Measurements from ENCODE around the gene C3orf33.

The C3orf33 gene

DNA sequence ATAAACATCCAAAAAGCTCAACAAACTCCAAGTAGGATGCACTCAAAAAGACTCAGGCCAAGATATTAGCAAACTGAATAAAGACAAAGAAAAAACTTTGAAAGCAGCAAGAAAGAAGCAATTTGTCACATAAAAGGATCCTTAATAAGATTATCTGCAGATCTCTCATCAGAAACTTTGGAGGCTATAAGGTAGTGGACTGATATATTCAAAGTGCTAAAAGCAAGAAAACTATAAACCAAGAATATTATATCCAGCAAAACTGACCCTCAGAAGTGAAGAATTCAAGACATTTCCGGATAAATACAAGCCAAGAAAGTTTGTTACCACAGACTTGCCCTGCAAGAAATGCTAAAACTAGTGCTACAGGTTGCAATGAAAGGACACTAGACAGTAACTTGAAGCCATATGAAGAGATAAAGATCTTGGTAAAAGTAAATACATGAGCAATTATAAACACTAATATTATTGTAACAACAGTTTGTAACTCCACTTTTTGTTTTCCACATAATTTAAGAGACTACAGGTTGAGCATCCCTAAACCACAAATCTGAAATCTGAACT is 23.6 kb downstream of the C3orf33 start:
- no peak for DNase-seq

DNA sequence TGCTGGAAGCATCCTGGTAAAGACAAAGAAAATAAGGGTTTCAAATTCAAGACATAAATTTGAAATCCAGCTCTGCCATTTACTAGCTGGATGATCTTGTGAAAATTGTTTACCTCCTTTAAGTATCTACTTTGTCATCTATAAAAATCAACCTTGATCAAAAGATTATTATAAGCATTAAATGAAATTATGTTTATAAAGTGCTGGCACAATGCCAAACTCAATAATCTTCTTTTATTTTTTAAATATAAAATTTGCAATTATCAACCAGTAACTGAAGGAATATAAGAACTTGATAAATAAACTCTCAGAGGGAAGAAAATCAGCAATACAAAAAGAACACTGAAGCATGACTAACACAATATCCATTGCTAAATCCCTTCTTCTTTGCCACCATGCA is 25.8 kb downstream of the C3orf33 start:
- DNase-seq, result no peak

DNA sequence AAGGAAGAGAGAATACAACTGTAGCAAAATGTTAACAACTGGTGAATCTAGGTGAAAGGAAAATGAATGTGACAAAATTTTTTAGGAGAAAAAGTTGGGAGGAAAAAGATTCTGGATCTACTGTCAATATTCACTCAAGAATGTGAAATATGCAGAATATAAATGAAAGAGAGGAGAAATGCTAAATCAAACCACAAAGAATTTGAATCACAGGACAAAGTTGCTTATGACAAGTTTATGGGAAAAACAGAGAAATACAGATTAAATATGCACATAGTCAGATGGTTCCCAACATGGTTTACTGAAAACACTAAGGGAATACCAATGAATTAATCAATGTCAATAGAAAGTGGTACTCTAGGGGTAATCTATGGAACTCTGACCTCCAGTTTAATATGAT is 27.6 kb downstream of the C3orf33 start:
- DNase-seq, result no peak

DNA sequence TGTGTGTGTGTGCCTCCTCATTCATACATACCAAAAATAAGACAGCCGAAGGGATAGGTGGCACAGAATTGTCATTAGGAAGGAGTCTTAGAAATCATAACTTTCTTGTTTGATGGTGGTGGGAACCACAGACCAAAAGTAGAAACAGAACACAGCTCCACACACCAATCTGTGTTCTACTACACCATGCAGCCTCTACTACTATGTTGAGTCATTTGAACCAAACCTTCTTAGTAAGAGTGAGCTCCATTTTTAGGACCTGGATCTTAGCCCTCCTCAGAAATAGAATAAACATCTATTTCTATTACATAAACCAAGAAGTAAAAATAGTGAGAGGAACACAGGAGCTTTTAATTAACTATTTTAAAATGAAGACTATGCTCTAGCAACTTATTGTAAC is 33.3 kb downstream of the C3orf33 start:
- no peak for DNase-seq

DNA sequence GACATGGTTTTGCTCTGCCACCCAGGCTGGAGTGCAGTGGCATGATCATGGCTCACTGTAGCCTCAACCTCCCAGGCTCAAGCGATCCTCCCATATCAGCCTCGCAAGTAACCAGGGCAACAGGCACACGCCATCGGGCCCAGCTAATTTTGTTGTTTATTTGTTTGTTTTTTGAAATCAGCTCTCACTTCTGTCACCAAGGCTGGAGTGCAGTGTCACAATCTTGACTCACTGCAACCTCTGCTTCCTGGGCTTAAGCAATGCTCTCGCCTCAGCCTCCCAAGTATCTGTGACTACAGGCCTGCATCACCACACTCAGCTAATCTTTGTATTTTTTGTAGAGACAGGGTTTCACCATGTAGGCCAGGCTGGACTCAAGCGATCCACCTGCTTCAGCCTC is 35.0 kb downstream of the C3orf33 start:
- DNase-seq, result no peak

DNA sequence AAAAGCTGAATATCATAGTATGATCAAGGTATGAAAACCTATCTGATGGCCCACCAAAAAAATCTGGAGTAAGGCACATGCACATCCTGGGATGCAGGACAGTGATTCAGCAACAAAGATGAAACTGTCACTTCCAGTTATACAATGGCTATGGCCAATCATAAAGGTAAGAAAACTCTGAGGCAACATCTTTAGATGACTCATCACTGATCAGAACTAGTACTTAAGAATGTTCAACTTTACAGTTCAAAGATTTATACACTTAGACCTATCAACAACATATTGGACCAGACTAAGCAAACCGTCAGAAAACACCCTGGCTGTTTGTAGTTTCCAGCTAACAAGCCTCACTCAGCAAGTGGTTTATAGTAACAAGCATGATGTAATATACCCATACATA is 39.9 kb downstream of the C3orf33 start:
- peak; percentile 62 for DNase-seq

DNA sequence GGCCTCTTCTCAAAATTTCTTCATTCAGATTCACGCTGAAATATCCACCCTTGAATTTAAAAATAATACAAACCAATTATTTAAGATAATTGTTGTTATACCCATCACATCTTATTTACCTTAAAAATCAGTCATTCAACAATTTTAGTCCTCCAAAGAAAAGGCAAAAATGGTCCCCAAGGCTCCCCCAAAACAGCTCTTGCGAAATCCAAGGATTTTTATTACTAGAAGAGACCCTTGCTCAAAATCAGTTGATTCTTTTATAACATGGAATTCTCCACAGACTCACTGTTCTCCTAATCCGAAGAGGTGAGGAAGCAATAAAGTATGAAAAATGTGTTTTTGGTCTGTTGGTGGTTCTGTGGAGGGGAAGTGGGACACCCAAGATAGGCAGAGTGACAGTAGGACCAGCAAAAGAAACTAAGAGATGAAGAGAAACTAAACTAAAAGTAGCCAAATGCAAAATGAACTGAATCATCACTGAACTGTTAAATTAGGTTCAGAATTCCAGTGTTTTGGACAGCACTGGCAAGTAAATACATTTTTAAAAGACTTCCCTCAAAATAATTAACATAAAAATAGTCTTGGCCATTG is 42.1 kb downstream of the C3orf33 start:
- no peak for DNase-seq

DNA sequence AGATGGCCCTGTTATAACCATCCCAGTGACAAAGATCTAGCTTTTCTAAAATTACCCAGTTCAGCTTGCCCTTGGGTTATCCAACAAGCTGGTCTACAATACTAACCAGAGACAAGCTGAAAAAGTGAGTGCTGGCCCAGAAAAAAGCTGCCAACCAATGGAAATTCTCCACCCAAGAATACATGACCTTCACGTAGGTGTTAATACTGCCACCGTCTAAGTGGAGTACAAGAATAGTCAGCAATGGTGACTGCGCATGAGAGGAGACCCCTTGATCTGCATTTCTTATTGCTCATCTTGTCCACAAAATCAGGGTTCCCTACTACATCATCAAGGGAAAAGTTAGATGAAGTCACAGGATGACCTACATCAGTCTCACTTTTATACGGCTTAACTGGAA is 45.4 kb downstream of the C3orf33 start:
- no peak for DNase-seq

DNA sequence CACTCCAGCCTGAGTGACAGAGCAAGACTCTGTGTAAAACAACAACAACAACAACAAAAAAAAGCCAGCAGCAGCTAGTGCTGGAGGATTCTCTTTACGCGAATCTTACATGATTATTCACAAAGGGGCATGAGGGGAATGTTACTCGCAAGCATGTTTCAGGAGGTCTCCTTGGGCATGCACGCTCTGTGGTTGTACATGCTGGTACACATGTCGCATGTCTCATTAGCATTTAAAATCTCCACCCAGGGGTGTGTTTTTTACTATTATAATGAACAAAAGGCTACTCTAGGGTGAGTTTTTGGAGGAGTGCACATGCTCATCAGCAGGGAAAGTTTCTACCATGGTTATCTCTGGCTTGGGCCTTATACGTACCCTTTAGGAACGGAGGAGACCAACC is 48.5 kb downstream of the C3orf33 start:
- DNase-seq, result no peak

DNA sequence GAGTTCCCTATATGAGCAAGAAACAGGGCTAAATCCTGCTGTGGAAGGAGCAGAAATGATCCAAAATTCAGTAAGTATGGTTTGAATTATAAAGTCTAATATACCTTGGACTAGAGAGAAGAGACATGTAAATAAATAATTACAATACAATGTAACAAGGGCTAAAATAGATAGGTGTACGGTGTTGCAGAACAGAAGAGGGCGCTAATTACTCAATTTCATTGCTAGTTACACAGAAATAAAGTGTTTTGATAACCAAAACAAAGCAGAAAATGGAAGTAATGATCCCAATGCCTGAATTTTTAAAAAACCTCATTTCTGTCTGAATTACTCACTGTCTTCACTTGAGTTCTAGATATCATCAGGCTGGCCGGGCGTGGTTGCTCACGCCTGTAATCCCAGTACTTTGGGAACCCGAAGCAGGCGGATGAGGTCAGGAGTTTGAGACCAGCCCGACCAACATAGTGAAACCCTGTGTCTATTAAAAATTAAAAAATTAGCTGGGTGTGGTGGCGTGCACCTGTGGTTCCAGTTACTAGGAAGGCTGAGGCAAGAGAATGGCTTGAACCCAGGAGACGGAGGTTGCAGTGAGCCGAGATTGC is 52.9 kb downstream of the C3orf33 start:
- DNase-seq, result peak; percentile 54

DNA sequence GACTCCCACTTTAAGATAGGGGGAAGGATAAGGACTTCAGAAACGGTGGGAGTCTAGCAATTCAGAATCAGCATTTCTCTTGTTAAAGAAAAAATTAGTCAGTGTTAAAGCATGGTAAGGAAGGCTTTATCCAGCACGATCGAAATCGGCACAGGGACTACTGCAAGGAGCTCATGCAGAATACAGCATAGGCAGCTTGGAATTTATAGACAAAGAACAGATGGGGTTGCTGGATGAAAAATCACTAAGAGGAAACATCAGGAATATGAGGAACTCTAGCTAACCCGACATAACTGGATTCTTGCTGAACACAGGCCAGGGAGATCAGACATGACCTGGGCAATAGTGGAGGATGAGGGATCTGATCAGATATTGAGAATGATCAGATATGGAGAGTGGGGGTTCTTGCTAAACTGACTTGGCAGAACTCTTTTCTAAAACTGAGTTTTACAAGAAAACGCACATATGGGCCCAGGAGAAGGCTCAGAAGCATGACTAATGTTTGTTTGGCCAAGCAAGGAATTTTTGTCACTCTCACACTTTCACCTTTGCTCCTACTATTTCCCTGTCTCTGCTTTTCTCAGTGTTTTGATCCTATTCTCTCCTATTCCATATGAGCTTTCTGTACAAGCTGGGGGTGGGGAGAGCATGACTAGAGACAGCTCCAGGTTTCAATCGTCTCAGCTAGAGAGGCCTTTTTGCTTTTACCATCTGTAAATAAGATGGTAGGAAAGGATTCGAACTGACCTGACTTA is 57.3 kb downstream of the C3orf33 start:
- no peak for DNase-seq

DNA sequence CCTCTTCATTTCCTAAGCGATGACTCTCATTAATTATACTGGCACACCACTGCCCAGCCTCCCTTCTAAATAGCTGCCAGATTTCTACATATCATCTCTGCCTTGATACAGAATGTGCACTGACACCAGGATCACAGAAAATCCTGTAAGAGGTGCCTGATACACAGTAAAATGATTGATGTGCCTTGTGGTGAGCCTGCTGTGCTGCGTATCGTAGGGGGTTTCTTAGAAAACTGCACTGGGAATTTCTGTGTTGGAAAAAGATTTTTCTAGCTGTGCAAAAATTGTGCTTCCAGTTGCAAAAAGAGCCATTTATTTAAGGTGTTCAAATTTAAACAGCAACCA is 58.2 kb downstream of the C3orf33 start:
- no peak for DNase-seq

DNA sequence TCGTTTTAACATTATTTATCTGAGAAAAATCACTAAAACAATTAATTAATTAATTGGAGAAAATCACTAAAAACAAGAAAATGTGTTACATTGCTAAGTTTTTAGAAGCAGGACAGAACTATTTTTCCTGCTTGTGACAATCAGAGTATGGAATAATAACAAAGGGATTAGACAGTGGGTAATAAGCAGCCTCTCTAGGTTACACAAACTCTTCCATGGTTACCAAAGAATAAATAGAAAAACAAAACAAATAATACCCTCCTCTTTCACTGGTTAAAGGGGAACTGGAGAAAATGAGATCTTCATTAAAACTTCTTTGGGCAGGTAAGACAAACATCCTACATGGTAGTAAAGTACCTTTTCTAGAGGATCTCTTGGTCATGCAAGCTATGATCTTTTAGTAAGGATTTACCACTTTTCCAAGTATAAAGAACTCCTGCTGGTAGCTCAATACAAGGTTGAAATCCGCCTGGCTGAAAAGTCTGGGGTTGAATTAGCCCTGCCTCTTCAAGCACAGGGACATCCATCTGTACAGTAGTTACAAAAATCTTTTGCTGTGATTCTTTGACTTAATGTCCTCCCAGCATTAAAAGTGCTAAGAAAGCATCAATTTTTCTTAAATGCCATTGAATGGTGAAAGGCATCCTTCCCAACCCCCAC is 58.7 kb downstream of the C3orf33 start:
- DNase-seq, result no peak

DNA sequence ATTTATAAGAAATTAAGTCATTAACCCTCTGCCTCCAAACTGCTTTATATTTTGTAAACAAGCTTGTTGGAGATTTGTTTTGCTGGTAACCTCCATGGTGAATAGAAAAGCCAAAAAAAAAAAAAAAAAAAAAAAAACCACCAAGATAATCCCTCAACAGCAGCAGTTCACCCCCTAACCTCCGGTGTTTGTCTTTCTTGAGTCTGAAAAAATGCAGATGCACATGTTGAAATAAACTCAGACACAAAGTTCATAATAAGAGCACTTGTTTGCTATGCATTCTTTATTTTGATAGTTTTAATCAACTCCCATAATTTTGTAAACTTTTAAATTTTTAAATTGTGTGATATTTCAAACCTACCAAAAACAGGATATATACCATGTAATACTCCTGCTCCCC is 59.4 kb downstream of the C3orf33 start:
- no peak for DNase-seq

DNA sequence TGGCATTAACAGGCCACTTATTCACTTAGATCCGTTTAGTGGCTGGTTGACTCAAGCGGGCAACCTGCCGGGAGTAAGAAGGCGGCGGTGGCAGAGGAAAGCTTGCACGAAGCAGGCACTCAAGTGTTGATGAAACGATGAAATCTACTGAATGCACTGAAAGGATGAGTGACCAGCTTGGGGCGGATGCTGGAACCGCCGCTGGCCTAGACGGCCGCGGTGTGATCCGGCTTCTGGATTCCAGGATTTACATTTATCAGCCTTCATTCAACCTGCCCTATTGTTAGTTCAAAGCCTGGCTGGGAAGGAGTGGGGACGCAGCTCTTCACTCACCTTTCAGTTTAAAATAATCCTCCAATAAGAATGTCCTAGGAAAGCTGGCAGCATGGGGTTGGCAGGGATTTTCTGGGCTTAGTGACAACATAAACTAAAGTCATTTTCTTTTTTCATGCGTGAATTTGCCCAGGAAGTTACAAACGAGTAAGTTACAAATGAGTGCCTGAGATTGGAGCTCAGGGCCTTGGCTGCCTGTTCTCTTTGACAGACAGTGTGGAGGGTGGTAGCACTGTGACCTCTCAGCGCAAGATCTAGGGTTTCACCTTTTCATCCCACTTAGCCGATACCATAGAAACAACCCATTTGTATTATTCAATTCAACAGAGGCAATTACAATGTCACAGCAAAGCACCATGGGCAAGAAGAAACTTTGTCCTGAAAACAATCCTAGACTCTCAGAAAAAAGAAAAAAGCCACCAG is 60.1 kb downstream of the C3orf33 start:
- DNase-seq, result no peak

DNA sequence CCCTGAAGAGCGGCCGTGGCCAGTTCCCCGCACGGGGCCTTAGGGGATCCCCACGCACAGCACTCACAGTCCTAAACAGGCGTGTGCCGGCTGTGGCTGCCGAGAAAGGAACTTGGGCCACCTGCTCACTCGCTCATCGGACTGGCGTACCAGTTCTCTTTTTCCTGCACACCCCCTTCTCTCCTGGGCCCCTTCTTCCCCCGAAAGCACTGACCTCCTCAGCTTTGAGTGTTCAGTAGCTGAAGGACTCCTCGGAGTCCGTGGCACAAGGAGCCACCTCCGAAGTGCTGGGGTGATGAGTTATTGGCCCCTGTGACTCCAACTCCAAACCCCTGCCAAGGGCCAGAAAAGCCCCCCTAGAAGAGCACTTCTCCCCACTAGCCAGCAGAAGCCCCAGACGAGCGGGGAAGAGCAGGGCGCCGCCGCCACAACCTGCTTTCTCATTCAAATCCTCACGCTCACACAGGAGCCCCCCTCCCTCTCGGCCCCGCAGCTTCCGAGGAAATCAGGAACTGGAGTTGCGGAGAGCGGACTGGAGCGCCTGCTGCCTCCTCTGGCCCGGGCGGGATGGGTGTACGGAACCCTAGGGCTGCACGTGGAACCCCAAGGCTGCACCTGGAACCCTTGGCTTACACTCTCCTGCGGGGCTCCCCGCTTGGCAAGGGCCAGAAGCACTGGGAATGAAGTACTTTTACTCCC is 61.3 kb downstream of the C3orf33 start, which contains the start of gene PLCH1:
Gene PLCH1, minus strand, starts transcription at position 446 of the 699 bp plus-strand sequence. CDS start 40,847 bp downstream, outside the sequence.
- peak; percentile 37 for DNase-seq

DNA sequence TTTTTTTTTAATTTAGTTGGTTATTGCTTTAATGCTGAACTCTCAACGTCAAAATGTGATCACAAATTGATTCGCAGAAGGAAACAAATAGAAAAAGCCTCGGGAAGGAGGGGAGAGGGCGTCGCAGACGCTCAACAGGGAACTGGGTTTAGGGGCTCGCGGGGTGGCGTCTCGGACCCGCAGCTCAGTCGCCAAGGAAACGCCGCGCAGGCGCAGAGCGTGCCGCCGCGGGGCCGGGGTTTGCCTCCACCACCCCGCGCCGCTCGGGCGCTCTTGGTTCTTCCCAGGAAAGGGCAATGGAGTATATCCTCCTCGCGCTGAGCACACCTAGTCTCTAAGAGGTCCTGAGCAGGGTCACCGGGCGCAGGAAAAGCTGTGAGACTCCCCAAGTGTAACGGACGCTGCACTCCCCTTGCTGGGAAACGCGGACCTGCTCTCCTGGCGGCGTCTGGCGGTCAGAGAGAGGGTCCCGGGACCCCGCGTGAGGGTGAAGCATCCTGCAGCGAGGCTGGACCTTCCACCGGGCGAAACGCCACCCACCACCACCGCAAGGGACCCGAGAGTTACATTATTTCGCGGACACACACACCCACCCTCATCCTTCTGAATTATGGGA is 62.0 kb downstream of the C3orf33 start:
- peak; percentile 63 for DNase-seq

DNA sequence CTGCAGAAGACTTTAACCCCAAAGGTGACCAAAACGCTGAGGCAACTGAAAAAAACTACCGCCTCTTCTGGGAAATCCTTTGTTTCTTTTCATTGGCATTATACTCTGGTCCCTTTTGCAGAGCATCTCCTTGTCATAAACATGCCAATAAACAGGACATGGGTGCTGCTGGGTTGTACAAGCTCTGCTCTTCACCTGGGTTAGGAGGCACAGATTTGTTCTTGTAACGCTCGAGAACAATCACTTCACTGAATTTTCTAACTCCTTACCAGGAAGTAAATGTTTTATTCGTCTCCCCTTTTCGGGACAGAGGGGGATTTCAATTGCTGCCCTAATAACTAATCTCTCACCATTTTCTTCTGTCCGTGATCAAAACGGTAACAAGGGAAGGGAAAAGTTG is 62.5 kb downstream of the C3orf33 start:
- DNase-seq, result no peak

DNA sequence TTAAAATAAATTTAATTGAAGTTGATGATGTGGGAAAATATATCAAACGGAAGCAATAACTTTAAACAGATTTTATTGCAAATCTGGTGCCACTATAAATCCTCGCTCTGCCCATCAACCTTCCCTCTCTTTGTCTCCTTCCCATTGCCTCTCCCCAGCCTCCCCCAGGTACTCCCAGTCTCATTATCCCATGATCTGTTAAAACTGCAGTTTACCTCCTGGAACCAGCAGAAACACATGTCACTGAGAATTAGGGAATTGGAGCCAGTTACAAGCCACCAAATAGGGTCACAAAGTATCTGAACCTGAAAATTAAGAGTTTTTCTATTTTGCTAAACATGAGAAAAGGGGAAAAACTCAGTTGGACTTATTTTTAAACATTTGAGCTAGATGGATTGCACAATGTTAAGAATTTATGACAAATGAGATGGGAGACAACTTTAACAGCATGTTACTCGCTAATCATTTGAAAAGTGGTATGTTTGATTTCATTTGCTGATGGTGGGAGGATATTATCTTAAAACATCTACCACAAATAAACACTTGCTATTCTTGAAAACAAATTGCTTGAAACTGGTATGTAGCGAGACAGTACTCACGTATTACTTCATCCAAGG is 63.6 kb downstream of the C3orf33 start:
- no peak for DNase-seq

DNA sequence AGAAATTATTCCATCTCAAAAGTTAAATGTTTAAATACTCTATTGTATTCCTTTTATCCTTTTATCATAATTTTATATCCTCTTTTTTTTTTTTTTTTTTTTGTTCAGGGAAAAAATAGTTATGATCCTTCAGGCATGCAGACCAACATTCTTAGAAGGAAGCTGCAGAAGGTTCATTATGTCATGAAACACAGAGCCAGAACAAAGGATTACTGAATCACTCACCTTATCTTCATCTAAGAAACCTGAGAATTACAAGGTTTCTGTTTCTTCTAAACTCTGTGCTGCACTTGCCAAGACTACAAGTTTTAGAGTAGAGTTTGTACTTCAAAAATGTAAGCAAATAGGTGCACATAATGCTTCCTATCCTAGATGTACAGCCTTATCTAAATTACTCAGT is 64.5 kb downstream of the C3orf33 start:
- no peak for DNase-seq

DNA sequence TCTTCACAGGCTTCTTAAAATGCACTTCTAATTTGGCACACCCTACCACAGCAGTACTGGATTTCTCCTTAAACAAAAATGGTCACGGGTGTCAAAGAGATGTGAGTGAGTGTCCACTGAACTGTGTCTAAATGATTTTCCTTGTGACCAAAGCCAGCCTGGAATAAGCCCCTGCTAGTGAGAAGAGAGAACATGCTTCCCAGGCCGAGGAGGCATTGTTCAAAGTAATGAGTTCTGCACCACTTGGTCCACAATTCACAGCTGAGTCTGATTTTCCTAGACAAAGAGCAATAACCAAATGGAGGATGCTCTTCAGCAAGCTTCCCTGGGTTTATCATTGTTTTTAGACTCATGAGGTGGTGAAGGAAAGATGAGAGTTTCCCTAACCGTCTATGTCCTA is 65.0 kb downstream of the C3orf33 start:
- DNase-seq, result no peak

Data from activated CD4-positive, alpha-beta T cell treated with anti-CD3 and anti-CD28 coated beads, Interleukin-2, Interleukin-6, amounts not matched to agents 100 ng/mL and 50 ng/mL, durations not matched to agents 16 hours and 8 hours (primary cell).